Prostate gland (tissue), 2 donors: ENCODE data around the gene KHDC1L.

Experiments used
- POLR2A ChIP-seq: fragments of 450-650 bp; IDR thresholded peaks from one replicate; pipeline ENCODE4 v1.6.1; 2016; ENCODE audit warnings: antibody characterized with exemption, mild to moderate bottlenecking
- POLR2AphosphoS5 ChIP-seq: sonication (generic); formaldehyde crosslinking; IDR thresholded peaks from one replicate; pipeline ENCODE4 v1.6.1; 2017; ENCODE audit warnings: antibody characterized with exemption
- TF ChIP-seq, protein P1 (sequence below), 4 experiments: fragments of 200-600 bp in 2 of 4; fragments of 450-650 bp in 2 of 4; sonication (generic) in 2 of 4; IDR thresholded peaks; 1 replicate in 3 of 4; 2 replicates in 1 of 4; pipeline ENCODE4 v1.5.1; 2016 to 2019; ENCODE audit warnings: antibody characterized with exemption in 4 of 4, mild to moderate bottlenecking in 2 of 4, moderate library complexity in 2 of 4

DNA sequence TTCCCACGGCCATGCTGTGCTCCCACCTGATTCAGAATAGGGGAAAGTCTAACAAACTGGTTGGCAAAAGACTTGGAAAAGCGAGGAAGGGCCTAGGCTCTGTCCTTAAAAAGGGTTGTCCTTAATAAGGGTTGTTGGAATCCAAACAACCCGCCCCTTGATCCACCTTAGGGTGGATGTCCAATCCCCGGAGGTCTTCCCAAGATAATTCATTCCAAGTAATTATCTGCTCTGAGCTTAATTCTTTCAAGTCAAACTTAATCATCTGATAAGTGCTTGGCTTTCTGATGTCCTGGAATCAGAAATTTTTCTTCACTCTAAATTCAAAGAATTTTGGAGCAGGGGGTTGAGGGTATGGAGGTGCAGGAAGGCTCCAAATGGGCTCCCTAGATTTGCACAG, at the start of gene KHDC1L:
- TF ChIP-seq, protein P1, sequence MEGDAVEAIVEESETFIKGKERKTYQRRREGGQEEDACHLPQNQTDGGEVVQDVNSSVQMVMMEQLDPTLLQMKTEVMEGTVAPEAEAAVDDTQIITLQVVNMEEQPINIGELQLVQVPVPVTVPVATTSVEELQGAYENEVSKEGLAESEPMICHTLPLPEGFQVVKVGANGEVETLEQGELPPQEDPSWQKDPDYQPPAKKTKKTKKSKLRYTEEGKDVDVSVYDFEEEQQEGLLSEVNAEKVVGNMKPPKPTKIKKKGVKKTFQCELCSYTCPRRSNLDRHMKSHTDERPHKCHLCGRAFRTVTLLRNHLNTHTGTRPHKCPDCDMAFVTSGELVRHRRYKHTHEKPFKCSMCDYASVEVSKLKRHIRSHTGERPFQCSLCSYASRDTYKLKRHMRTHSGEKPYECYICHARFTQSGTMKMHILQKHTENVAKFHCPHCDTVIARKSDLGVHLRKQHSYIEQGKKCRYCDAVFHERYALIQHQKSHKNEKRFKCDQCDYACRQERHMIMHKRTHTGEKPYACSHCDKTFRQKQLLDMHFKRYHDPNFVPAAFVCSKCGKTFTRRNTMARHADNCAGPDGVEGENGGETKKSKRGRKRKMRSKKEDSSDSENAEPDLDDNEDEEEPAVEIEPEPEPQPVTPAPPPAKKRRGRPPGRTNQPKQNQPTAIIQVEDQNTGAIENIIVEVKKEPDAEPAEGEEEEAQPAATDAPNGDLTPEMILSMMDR (IDR thresholded peaks at IDR 0.05): no peak
- TF ChIP-seq POLR2AphosphoS5 (no peak), POLR2A (no peak)
